CD4-positive, alpha-beta T cell treated with Interleukin-10 for 1 hour (primary cell): ENCODE results near the gene LRRFIP2.

ENCODE experiments used
- DNase-seq: peaks from one replicate; pipeline ENCODE4 v3.0.0-alpha.2; 2020

LRRFIP2 gene

GRCh38 chr3:37112987-37113386 lies 61.4 kb downstream of the LRRFIP2 start:
- DNase-seq, result no peak

- no peak for DNase-seq
Measured at GRCh38 chr3:37111199-37111598, 63.2 kb downstream of the LRRFIP2 start.

GRCh38 chr3:37107846-37108245 lies 66.5 kb downstream of the LRRFIP2 start:
- no peak for DNase-seq

- DNase-seq, result no peak
Measured at GRCh38 chr3:37103103-37103808, 71.1 kb downstream of the LRRFIP2 start.

- no peak for DNase-seq
Measured at GRCh38 chr3:37100411-37100810, 74.0 kb downstream of the LRRFIP2 start.

GRCh38 chr3:37099469-37099868 lies 74.9 kb downstream of the LRRFIP2 start:
- DNase-seq, result no peak

GRCh38 chr3:37098884-37099283 lies 75.5 kb downstream of the LRRFIP2 start:
- DNase-seq, result no peak

- no peak for DNase-seq
Measured at GRCh38 chr3:37097776-37098175, 76.6 kb downstream of the LRRFIP2 start.

GRCh38 chr3:37096975-37097374 lies 77.4 kb downstream of the LRRFIP2 start:
- DNase-seq, result no peak

GRCh38 chr3:37096288-37096687 lies 78.1 kb downstream of the LRRFIP2 start:
- no peak for DNase-seq

- DNase-seq, result no peak
Measured at GRCh38 chr3:37094636-37095035, 79.7 kb downstream of the LRRFIP2 start.

- DNase-seq, result no peak
Measured at GRCh38 chr3:37093481-37093880, 80.9 kb downstream of the LRRFIP2 start.

- no peak for DNase-seq
Measured at GRCh38 chr3:37092484-37092883, 81.9 kb downstream of the LRRFIP2 start.

- DNase-seq, result no peak
Measured at GRCh38 chr3:37087870-37088269, 86.5 kb downstream of the LRRFIP2 start.

- no peak for DNase-seq
Measured at GRCh38 chr3:37086918-37087317, 87.5 kb downstream of the LRRFIP2 start.

GRCh38 chr3:37082317-37082716 lies 92.1 kb downstream of the LRRFIP2 start:
- DNase-seq, result no peak

- DNase-seq, result no peak
Measured at GRCh38 chr3:37075955-37076354, 98.4 kb downstream of the LRRFIP2 start.

- no peak for DNase-seq
Measured at GRCh38 chr3:37074178-37074577, 100.2 kb downstream of the LRRFIP2 start.

- no peak for DNase-seq
Measured at GRCh38 chr3:37072892-37073291, 101.5 kb downstream of the LRRFIP2 start.

GRCh38 chr3:37071921-37072320 lies 102.5 kb downstream of the LRRFIP2 start:
- DNase-seq, result no peak

GRCh38 chr3:37068031-37068430 lies 106.4 kb downstream of the LRRFIP2 start:
- no peak for DNase-seq

GRCh38 chr3:37067577-37067976 lies 106.8 kb downstream of the LRRFIP2 start:
- no peak for DNase-seq

GRCh38 chr3:37064747-37065146 lies 109.6 kb downstream of the LRRFIP2 start:
- DNase-seq, result no peak

GRCh38 chr3:37058117-37058516 lies 116.3 kb downstream of the LRRFIP2 start:
- DNase-seq, result no peak

- DNase-seq, result no peak
Measured at GRCh38 chr3:37056826-37057225, 117.6 kb downstream of the LRRFIP2 start.
